ENCODE data around the gene GGTLC1.
"Not testable (repeated sequence)": the region's sequence is repeated elsewhere in the genome, so short reads cannot be mapped to it uniquely, and the experiment has no call there.

Gene GGTLC1

GRCh38 chr20:23995291-23995690, 6.7 kb upstream of the GGTLC1 start:
- in situ Hi-C loops (cut with MboI; ENCODE audit: low sequenced_read_pairs) = not testable (repeated sequence)

- in situ Hi-C loops (cut with MboI; ENCODE audit: low sequenced_read_pairs) = not testable (repeated sequence)
Measured at GRCh38 chr20:23994001-23994633, 5.5 kb upstream of the GGTLC1 start.

DNA sequence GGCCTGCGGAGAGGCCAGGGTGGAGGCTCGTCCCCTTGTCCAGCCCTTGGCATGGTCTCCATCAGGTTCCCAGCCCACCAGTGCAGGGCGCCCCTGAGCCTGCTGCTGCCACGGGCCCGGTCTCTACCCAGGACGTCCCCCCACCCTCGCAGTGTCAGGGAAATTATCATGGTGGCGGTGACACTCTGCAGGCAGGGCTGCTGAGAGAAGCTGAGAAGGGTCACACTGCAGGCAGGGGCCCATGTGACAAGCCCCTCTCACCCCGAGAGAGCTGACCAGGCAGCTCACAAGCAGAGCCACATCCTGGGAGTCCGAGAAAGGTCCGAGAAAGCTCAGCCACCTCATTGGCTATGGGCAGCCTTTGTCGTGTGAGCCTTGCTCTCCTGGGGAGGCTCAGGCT, 4.9 kb upstream of the GGTLC1 start:
- in situ Hi-C loops (cut with MboI; ENCODE audit: low sequenced_read_pairs) = not testable (repeated sequence)

DNA sequence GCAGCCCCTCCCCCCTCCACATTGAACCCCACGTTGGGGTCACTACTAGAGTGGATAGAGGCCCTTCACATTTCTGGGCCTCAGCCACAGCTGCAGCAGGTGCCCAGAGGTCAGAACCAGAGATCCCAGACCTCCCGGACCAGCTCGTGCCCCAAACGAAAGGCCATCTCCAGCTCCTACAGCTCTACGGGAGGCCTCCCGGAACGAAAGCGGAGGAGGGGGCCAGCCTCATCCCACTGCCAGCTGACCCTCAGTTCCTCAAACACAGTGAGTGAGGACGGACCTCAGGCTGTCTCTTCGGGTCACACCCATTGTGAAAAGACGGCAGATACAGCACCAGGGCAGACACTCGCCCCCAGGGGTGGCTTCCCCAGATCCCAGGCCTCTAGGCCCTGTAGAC, 1.7 kb upstream of the GGTLC1 start:
- in situ Hi-C loops (cut with MboI; ENCODE audit: low sequenced_read_pairs) = not testable (repeated sequence)

DNA sequence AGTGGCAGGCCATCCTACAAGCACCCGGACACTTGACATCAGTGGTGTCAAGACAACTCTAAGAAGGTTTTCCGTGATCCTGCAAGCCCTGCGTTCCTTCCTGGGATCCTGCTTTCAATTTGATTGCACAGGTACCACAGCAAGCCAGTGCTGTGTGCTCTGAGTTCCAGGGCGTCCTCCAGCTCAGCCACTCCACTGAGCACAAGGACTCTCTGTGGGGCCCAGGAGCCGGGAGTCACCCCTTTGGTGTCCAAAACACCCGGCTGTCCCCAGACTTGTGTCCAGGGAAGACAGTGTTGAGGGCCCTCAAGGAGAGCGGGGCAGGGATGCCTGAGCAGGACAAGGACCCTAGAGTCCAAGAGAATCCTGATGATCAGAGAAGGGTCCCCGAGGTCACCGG, 387 bp upstream of the GGTLC1 start:
- in situ Hi-C loops (cut with MboI; ENCODE audit: low sequenced_read_pairs) = not testable (repeated sequence)

DNA sequence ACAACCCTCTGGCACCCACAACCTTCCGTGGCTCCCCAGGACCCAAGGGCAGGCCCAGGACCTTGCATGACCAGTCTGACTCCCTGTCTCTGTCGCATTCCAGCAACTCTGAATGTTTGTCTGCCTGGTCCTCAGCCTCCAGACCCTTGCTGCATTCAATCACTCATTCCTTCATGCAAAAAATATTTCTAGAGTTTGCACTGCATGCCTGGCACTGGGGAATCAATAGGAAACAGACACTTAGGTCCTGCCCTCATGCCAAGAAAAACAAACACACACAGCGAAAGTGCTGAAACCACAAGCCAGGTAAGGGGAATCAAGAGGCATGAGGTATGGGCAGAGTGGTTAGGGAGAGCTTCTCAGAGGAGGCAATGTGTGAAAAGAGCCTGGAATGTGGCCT, 1.9 kb downstream of the GGTLC1 start:
- in situ Hi-C loops (cut with MboI; ENCODE audit: low sequenced_read_pairs) = not testable (repeated sequence)

GRCh38 chr20:23986310-23986709, 2.3 kb downstream of the GGTLC1 start:
- in situ Hi-C loops (cut with MboI; ENCODE audit: low sequenced_read_pairs) = not testable (repeated sequence)

- in situ Hi-C loops (cut with MboI; ENCODE audit: low sequenced_read_pairs) = not testable (repeated sequence)
Measured at GRCh38 chr20:23985790-23986225, 2.8 kb downstream of the GGTLC1 start.

- in situ Hi-C loops (cut with MboI; ENCODE audit: low sequenced_read_pairs) = not testable (repeated sequence)
Measured at GRCh38 chr20:23985066-23985789, 3.4 kb downstream of the GGTLC1 start.

DNA sequence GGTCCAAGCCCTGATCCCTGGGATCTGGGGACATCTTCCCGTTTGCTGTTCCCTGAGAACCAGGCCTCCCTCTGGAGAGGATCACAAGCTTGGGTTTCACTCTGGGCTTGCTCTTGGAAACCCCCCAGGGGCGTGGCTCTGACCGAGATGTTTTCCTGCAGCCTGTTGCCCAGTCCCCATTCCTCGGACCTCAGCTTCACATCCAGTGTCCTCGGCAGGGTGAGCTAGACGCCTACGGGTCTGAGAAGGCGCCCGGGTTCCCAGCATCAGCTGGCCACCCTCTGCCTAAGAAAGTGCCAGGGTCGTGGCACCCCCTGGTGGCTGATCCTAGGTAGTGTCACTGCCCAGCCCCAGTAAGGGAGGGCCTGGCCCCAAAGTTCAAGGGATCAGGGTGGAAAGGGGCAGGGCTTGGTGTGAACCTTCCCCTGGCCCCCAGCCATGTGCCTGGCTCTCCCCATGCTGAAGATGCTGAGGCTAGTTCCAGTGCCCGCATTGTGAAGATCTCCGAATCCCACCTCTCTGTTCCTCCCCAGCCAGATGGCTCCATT, 4.0 kb downstream of the GGTLC1 start:
- in situ Hi-C loops (cut with MboI; ENCODE audit: low sequenced_read_pairs) = not testable (repeated sequence)

GRCh38 chr20:23982112-23983018, 6.2 kb downstream of the GGTLC1 start:
- in situ Hi-C loops (cut with MboI; ENCODE audit: low sequenced_read_pairs) = not testable (repeated sequence)

DNA sequence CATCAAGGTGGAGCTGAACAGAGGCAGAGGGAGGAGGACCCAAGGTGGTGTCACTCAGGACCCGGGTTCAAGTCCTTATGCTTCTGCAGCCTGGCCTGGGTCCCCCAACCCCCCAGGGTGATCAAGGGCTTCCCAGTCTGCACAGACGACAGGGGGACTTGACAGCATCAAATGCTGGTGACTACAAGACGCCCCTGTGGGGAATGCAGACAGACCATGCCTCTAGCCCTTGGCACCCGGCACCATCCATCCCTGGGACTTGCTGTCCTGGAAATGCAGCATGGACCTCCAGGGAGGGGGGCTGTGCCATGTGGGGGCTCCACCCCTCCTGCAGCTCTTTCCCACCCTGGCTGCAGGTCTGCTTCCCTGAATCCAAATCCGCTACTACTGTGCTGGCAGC, 7.1 kb downstream of the GGTLC1 start:
- in situ Hi-C loops (cut with MboI; ENCODE audit: low sequenced_read_pairs) = not testable (repeated sequence)

DNA sequence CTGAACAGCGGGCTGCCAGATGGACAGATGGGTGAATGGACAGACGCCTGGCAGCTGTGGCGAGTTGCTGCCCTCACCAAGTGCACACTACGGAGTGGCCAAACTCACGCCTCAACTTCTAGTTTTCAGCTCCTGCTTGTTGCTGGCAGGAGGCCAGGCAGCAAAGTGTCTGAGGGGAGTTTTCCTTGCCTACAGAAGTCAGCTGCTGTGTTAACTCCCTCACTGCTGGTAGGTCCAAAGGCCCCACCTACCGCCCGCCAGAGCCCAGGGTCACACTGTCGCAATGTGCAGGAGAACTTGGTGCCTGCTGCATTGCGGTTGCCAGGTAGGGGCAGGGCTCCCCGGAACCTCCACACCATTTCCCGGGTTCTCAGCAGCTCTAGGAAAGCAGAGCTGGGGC, 7.6 kb downstream of the GGTLC1 start:
- in situ Hi-C loops (cut with MboI; ENCODE audit: low sequenced_read_pairs) = not testable (repeated sequence)

DNA sequence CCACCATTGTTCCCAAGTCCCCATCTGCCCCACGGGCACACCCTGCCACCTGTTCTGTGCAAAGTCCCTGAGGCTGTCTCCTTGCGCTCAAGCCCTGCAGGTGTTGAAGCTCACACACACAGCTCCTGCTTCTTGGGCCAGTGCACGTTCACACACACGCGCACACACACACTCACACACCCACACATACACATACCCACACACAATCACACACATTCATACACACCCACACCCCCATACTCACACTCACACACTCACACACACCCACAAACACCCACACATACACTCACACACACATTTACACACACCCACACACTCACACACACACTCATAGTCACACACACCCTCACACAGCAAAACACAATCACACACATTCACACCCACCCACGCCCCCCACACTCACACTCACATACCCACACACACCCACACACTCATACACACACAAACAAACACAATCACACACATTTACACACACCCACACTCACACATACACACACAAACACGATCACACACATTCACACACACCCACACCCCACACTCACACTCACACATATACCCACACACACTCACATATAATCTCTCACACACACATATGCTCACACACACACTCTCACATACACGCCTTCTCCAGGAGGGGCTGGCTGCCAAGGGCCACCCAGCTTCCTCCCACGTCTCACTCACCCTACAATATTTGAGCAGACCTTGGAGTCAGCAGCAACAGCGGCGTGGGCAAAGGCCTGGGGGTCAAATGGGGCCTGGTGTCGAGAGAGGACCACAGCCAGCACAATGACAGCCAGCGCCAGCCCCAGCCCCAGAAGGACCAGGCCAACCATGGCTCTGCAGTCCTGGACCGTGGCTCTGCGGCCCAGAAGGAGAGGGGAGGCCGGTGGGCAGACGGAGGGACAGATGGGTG, 8.4 kb downstream of the GGTLC1 start:
- in situ Hi-C loops (cut with MboI; ENCODE audit: low sequenced_read_pairs) = not testable (repeated sequence)

DNA sequence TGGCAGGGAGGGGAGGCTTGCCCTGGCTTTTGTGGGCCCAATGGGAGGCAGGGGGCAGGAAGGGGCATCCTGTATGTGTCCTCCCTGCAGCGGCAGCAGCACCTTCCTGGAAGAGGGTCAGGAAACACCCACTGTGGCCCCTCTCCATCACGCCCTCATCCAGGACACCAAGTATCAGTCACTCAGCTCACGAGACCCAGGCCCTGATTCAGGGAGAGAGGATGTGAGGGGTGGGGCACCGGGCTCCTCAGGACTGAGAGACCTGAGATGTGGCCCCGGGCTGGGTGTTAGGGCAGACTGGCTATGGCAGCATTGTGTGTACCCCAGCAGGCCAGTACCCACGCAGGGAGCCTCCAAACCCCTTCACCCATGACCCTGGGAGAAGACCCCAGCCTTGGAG, 9.2 kb downstream of the GGTLC1 start:
- in situ Hi-C loops (cut with MboI; ENCODE audit: low sequenced_read_pairs) = not testable (repeated sequence)

GRCh38 chr20:23978457-23978856, 10.1 kb downstream of the GGTLC1 start:
- in situ Hi-C loops (cut with MboI; ENCODE audit: low sequenced_read_pairs) = not testable (repeated sequence)

DNA sequence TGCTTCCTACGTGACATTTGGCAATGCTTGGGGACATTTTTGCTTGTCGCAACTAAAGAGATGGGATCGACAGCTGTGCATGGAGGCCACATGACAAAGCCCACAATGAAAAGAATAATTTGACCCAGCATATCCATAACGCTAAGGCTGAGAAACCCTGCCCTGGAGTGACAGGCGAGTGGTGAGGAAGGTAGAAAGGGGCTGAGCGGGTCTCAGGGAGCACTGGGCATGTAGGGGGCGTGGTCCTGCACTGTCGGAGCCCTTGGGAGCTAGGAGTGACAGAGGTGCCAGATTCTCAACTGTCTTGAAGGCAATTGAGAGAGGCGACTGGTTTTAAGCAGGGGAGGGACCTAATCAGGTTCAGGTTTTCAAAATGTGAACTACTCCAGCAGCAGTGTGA, 13.6 kb downstream of the GGTLC1 start:
- in situ Hi-C loops (cut with MboI; ENCODE audit: low sequenced_read_pairs) = no loop called here

DNA sequence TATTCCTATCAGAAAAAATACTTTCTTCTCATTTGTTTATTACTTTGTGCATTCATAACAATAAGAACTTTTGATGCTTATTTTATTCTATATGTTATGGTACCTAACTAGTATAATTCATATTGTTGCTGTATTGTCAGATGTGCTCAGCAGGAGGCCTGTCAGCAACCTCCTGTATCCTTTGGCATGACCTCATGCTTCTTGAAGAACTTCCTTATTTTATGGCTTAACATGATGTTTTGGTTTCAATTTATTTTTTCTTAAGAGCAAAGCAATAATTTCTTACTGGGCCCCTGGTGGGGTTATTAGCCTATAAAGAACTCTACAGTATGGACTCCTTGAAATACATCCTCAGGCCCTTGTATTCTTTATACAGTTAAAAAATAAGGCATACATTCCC, 17.3 kb downstream of the GGTLC1 start:
- in situ Hi-C loops (cut with MboI; ENCODE audit: low sequenced_read_pairs) = no loop called here

DNA sequence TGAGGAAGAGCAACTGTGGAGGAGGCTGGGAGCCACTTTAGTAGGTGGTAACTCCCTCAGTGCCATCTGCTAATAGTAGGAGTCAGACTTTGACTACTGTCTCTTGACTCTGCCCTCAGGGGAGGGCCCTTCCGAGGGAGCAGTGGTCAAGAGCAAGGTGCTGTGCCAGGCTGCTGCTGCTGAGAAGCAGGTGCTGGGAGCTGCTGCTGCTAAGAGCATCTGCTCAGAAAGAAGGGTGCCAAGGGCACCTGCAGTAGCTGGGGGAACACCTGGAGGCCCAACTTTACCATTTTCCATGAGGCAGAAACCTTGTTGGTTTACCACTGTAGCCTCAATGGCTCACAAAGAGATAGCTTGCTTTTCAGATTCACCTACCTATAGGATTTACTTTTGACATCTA, 18.5 kb downstream of the GGTLC1 start:
- in situ Hi-C loops (cut with MboI; ENCODE audit: low sequenced_read_pairs) = no loop called here

DNA sequence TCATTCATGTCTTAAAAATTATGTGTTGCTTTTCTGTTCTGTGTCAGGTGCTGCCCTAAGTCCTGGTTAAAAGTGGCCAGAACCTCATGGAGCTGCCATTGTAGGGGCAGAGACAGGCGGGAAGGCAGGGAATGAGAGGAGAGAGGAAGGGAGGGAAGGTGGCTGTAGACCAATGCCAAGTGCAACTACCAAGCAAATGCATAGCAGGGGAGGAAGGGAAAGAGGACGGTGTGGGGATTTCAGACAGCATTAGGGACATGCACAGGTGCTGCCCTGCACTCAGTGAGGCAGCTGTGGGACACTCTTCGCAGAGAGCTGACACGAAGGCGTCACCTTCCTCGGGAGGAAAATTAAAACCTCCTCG, 21.0 kb downstream of the GGTLC1 start:
- in situ Hi-C loops (cut with MboI; ENCODE audit: low sequenced_read_pairs) = no loop called here

Measured in HL-60/S4 treated with retinoic acid at 250 ng/mL for 4 days and 3 days (cell line).